DOHH2 (cell line): ENCODE data around the gene MYH11.

Source experiments
- H3F3A ChIP-seq: fragments of 200-600 bp; sonication (generic), shearing (Covaris generic); 2 replicates; pipeline ENCODE4 v1.6.0; 2016; ENCODE audit warnings: antibody characterized with exemption, mild to moderate bottlenecking; ENCODE audit not compliant: control insufficient read depth, insufficient read depth
- H3K27ac ChIP-seq: fragments of 200-600 bp; sonication (generic); 2 replicates; pipeline ENCODE4 v1.5.1; 2014; ENCODE audit warnings: low read depth, mild to moderate bottlenecking, low read length, moderate library complexity
- H3K27me3 ChIP-seq: fragments of 200-600 bp; sonication (generic); 2 replicates; pipeline ENCODE4 v1.6.1; 2014; ENCODE audit warnings: mild to moderate bottlenecking, low read length, mixed read lengths; ENCODE audit not compliant: control insufficient read depth
- H3K36me3 ChIP-seq: fragments of 200-600 bp; sonication (generic); 2 replicates; pipeline ENCODE4 v1.6.1; 2014; ENCODE audit warnings: mild to moderate bottlenecking, low read length, moderate library complexity, mixed read lengths; ENCODE audit not compliant: control insufficient read depth
- H3K4me1 ChIP-seq: fragments of 200-600 bp; sonication (generic); 2 replicates; pipeline ENCODE4 v1.6.1; 2014; ENCODE audit warnings: mild to moderate bottlenecking, low read length, mixed read lengths; ENCODE audit not compliant: control insufficient read depth
- H3K4me2 ChIP-seq: fragments of 200-600 bp; sonication (generic); 2 replicates; pipeline ENCODE4 v1.6.0; 2014; ENCODE audit warnings: mild to moderate bottlenecking, low read length, moderate library complexity
- H3K4me3 ChIP-seq: fragments of 200-600 bp; sonication (generic); 2 replicates; pipeline ENCODE4 v1.5.1; 2014; ENCODE audit warnings: mild to moderate bottlenecking, low read length, mixed read lengths
- H3K79me2 ChIP-seq: fragments of 200-600 bp; sonication (generic); 2 replicates; pipeline ENCODE4 v1.6.1; 2014; ENCODE audit warnings: mild to moderate bottlenecking, low read length, mixed read lengths; ENCODE audit not compliant: control insufficient read depth
- H3K9me2 ChIP-seq: fragments of 200-600 bp; sonication (generic); replicated peaks from 2 replicates; pipeline ENCODE4 v1.6.1; 2014; ENCODE audit warnings: mild to moderate bottlenecking, low read length, mixed read lengths; ENCODE audit not compliant: control insufficient read depth
- H3K9me3 ChIP-seq: fragments of 200-600 bp; sonication (generic); 2 replicates; pipeline ENCODE4 v1.6.1; 2014; ENCODE audit warnings: antibody characterized with exemption, low read length, mixed read lengths; ENCODE audit not compliant: control insufficient read depth, insufficient read depth
- H4K20me1 ChIP-seq: fragments of 200-600 bp; sonication (generic); 2 replicates; pipeline ENCODE4 v1.6.0; 2014; ENCODE audit warnings: low read depth, mild to moderate bottlenecking, antibody characterized with exemption, low read length, moderate library complexity; ENCODE audit not compliant: control insufficient read depth, insufficient read depth
- EZH2phosphoT487 ChIP-seq: fragments of 200-600 bp; sonication (generic); IDR thresholded peaks from 2 replicates; pipeline ENCODE4 v1.6.1; 2017; ENCODE audit warnings: borderline replicate concordance, mild to moderate bottlenecking, antibody characterized with exemption, low read length, moderate library complexity, mixed read lengths
- TF ChIP-seq, protein P1 (sequence below): fragments of 200-600 bp; sonication (generic); IDR thresholded peaks from one replicate; pipeline ENCODE4 v1.5.1; 2014; ENCODE audit warnings: antibody characterized with exemption, mild to moderate bottlenecking, low read depth, low read length; ENCODE audit not compliant: poor library complexity, severe bottlenecking

The MYH11 gene

DNA sequence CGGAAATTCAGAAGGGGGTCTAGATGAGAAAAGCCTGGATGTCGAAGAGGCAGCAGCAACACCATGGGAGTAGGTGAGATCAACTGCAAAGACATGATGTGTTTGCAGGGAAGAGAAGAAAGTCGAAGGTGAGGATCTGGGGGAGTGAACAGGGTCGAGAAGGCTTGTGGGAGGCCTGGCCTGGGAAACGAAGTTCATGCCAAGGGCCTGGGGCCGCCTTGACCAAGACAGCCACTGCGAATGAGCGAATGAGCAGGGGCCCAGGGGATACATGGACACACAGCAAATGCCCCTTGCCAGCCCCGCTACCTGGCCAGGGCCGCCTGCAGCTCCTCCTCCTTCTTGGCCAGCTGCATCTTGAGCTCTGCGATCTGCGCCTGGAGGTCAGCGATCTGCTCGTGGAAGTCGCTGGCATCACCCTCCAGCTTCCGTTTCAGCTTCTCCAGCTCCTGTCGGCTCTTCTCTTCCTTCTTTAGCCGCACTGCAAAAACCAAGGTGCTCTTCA, 119.6 kb downstream of the MYH11 start:
- Histone ChIP-seq H3K27ac (no peak overlapping the region), H3F3A (no peaks in the 10 kb centered on the region), H3K79me2 (no peaks in the 10 kb centered on the region), H4K20me1 (no peaks in the 10 kb centered on the region), H3K36me3 (no peaks in the 10 kb centered on the region), H3K9me3 (no peaks in the 10 kb centered on the region), H3K27me3 (peaks cover 4% of the 10 kb centered on the region), H3K4me1 (peaks cover 11% of the 10 kb centered on the region), H3K4me2 (no peak overlapping the region), H3K9me2 (no peaks in the 10 kb centered on the region), H3K4me3 (no peak overlapping the region)
- TF ChIP-seq, protein P1, sequence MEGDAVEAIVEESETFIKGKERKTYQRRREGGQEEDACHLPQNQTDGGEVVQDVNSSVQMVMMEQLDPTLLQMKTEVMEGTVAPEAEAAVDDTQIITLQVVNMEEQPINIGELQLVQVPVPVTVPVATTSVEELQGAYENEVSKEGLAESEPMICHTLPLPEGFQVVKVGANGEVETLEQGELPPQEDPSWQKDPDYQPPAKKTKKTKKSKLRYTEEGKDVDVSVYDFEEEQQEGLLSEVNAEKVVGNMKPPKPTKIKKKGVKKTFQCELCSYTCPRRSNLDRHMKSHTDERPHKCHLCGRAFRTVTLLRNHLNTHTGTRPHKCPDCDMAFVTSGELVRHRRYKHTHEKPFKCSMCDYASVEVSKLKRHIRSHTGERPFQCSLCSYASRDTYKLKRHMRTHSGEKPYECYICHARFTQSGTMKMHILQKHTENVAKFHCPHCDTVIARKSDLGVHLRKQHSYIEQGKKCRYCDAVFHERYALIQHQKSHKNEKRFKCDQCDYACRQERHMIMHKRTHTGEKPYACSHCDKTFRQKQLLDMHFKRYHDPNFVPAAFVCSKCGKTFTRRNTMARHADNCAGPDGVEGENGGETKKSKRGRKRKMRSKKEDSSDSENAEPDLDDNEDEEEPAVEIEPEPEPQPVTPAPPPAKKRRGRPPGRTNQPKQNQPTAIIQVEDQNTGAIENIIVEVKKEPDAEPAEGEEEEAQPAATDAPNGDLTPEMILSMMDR = no peak
- TF ChIP-seq EZH2phosphoT487 = no peak

DNA sequence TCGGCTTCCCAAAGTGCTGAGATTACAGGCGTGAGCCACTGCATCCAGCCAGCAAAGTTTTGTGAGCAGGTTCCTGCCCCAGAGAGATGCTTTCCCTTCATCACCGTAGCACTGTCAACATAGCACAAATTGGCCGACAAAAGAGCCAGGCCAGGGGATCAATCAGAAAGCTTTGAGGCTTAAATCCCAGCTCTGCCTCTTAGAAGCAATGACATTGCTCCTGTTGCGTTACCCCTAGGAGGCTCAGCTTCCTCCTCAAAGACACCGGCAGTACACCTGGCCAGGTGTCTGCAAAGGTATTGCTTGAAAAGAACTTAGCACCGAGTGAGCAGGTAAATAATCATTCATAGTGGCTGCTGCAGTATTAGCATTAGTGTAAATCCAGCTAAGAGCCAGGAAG, 120.3 kb downstream of the MYH11 start:
- no peak overlapping the region for H3K27ac ChIP-seq
- H3K9me2 ChIP-seq = no peaks in the 10 kb centered on the region
- no peak overlapping the region for H3K4me3 ChIP-seq
- no peak for TF ChIP-seq EZH2phosphoT487
- TF ChIP-seq, protein P1 = no peak
- no peaks in the 10 kb centered on the region for H3K27me3 ChIP-seq
- H3K9me3 ChIP-seq = no peaks in the 10 kb centered on the region
- H3K79me2 ChIP-seq = no peaks in the 10 kb centered on the region
- H4K20me1 ChIP-seq = no peaks in the 10 kb centered on the region
- H3K4me2 ChIP-seq = no peak overlapping the region
- no peaks in the 10 kb centered on the region for H3F3A ChIP-seq
- H3K36me3 ChIP-seq = no peaks in the 10 kb centered on the region
- peaks cover 6% of the 10 kb centered on the region for H3K4me1 ChIP-seq

DNA sequence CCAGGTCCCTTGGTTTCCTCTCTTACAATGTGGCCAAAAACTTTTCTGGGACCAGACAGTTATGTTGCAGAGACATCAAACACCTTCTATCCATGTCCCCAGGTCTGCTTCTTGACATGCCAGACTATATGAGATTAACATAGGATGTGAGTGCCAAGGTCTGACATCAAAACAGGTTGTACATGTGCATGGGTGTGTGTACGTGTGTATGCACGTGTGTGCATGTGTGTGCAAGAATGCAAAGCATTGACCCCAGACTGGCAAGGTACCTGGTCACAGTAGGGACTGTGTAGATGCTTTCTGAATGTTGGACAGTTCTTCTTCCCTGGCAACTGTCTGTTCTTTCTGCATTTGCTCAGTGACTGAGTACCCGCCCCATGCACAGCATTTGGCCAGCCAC, 121.2 kb downstream of the MYH11 start:
- Histone ChIP-seq H3K4me1 (no peaks in the 10 kb centered on the region), H3K9me2 (no peaks in the 10 kb centered on the region), H3K36me3 (no peaks in the 10 kb centered on the region), H3K79me2 (no peaks in the 10 kb centered on the region), H3K9me3 (no peaks in the 10 kb centered on the region), H3K27me3 (no peaks in the 10 kb centered on the region), H3F3A (no peaks in the 10 kb centered on the region), H3K4me3 (no peak overlapping the region), H3K4me2 (no peak overlapping the region), H4K20me1 (no peaks in the 10 kb centered on the region), H3K27ac (no peak overlapping the region)
- TF ChIP-seq EZH2phosphoT487 = no peak
- TF ChIP-seq, protein P1 = no peak
